ENCODE results near the gene CUTA. TPM values are rescaled to one million over a fixed set of nuclear protein-coding genes. Genes with fewer than 3 reads are reported as not detected.
A peak's percentile ranks its signal among the peaks of the same experiment; 100 is the strongest.

Gene CUTA
- polyA plus RNA-seq, 1 donor: 123 TPM

DNA sequence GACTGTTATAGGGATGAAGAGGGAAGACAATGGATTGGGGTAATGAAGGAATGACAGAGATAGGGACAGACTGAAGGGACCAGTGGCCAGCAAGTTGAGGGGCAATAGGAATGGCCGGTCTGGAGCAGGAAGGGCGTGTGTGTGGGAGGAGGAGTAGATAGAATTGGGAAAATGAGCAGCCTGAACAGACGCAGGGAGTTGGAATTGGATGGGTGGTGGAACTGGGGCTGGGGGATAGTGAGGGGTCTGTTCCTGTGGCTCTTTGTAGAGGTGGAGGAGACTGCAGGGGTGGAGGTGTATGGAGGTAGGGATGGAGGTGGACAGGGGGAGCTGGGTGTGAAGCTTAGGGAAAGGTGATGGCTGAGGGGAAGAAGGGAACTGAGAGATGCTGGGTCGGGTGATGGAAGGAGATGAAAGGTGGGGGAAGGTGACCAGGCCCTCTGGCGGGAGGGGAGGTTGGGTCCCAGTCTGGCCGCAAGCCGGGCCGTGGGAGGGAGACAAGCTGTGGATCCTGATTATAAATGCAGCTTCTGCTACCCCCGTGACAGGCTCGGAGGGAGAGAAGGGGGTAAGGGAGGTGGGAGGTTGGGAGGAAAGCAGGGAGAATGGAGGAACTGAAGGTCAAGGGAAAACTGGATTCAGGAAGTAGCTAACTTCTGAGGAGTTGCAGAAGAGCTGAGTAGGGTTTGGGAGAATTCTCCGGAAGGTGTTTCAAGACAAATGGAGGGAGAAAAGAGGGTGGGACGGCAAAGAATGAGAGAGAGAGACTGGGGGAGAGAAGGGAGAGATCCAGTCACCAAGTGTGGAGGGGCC lies 7.2 kb upstream of the CUTA start:
- DNase-seq (ENCODE audit: low read depth): no peak

- DNase-seq (ENCODE audit: low read depth): no peak
These were observed 5.9 kb upstream of the CUTA start for GRCh38 chr6:33423777-33424176.

DNA sequence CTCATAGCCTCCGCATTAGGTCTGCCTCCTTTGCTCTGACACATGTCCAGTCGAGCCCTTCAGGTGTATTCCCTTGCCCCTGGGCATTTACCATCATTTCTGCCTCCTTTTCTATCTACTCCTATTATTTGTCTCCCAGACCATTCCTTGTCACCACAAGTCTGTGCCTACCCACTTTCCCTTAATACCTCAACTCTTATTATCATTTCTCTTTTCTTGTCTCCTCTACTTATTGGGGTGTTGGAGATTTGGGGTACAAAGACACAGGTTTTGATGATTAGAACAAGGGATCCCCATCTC lies 3.4 kb upstream of the CUTA start:
- DNase-seq (ENCODE audit: low read depth): no peak

DNA sequence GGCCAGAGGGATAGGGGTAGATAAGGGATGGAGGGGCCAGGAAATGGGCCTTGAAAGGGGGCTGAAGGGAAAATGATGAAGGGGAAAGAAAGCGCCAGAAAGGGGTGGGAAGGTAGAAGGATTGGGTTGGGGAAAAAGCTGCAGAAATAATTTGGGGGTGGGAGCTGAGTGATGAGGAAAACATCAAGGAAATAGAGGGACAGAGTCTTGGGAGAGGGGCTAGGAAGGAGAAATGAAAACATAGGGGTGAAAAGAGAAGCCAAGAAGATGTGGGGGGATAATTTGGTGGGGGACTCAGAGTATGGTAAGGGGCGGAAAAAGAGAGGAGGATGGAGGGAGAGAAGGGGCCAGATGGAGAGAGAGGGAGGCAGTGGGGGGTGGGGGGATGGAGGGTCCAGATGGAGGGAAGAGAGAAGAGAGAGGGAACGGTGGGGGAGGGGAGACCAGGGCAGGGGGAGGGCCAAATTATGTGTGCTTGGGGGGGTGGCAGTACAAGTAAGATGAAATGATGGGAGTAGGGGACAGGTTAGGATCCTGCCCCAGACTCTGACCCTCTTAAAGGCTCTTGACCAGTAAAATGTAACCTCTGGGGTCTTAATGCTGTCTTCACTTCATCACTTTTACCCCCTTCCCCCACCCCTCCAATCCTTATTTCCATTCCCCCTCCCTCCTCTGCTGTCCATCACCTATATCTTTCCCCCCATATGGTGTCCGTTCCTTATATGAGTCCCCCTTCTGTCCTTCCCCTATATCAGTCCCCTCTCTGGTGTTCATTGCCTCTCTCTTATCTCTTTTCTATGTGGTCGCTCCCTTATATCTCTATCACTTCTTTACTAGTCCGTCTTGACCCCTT lies 2.8 kb upstream of the CUTA start:
- no peak for DNase-seq (ENCODE audit: low read depth)

DNA sequence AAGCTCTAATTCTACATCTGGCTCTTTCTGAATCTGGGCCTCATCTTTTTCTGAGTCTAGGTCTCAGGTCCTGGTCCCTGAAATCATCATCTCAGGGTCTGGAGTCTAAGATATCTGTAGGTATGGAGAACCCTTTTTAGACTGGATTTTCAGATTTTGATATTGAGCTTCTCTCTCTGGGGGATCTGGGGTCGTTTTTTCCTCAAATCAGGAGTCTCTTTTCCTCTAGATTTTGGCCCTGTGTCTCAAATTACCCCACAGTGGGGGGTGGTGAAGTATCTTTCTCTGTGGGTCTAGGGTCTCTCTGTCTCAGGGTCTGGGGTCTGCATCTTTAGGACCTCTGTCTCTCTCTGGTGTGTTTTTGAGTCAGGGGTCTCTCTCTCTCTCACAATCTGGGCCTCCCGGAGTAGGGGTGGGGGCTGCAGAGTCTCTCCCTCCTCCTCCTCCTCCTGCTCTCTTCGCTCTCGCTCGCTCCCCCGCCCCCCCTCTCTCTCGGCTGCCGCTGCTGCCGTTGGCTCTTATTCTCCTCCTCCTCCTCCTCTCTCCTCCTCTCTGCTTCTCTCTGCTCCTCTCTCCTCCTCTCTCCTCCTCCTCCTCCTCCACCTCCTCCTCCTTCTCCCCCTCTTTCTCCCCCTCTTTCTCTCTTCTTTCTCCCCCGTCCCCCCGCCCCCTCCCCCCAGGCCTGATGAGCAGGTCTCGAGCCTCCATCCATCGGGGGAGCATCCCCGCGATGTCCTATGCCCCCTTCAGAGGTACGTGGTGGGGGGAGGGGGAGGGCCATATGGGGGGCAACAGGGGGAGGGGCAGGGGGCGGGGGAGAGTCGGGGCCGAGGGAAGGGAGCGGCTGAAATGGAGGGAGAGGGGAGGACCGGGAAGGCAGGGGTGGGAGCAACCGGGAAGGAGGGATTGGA lies 1.9 kb upstream of the CUTA start, which contains the start of gene SYNGAP1:
TSS of gene SYNGAP1 (plus strand) at position 486 of the 911 bp plus-strand sequence. CDS start at position 686, 200 bp downstream.
- DNase-seq (ENCODE audit: low read depth): no peak

DNA sequence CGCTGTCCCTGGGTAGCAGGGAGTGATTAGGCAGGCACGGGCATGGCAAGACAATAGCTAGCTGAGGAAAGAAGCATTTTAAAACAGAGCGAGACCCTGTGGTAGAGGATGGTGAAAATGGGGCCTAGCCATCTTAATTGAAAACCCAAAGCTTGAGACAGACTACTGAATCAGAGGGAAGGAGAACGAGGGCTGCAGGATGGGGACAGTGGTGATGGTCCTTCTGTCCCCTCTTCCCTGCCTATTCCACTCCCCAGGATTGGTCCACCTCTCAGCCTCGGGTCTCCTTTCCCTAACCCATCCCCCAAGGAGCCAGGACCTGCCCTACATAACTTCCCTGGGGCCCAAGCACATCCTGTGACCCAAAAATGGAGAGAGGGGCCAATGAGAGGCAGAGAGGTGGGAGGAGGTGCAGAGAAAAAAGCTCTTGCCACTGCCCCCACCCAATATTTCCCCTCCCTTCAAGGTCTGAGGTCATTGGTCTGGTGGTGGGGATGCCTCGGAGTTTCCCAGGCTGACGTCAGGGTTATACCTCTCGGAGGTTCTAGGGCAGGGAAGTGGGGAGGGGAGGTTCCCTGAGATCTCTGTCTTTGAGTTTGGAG lies 884 bp upstream of the CUTA start:
- no peak for DNase-seq (ENCODE audit: low read depth)

DNA sequence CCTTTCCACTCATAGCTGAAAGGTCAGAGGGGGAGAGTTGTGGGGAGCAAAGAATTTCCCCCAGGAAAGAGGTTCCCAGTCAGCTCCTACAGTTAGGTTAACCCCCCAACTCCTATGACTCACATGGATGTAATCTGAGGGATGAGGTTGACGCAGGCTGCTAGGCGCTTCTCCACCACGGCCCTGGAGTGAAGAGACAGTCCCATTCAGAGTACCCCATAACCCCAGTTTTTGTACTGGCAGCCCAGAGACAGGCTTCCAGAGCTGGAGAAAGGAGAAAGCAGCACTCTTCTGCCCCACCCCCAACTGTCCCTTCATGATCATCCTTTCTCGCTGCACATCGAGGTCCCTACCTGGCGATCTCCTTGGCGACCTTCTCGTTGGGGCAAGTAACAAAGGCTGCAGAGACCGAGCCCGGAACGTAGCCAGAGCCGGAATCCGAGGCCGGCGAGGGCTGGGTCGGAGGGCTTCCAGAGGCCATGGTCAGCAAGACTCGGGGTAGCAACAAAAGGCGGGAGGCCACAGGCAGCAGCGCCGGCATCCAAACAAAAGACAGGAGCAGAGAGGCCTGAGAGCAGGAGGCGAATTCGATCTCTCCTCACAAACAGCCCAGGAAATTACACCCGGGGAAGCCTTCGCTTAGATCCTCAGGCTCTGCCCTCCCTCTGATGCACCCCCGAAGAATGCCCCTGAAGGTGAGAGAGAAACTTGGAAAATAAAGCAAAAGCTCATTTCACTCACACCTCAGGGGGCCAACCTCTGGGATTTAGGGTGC lies 592 bp downstream of the CUTA start:
- DNase-seq (ENCODE audit: low read depth): no peak

DNA sequence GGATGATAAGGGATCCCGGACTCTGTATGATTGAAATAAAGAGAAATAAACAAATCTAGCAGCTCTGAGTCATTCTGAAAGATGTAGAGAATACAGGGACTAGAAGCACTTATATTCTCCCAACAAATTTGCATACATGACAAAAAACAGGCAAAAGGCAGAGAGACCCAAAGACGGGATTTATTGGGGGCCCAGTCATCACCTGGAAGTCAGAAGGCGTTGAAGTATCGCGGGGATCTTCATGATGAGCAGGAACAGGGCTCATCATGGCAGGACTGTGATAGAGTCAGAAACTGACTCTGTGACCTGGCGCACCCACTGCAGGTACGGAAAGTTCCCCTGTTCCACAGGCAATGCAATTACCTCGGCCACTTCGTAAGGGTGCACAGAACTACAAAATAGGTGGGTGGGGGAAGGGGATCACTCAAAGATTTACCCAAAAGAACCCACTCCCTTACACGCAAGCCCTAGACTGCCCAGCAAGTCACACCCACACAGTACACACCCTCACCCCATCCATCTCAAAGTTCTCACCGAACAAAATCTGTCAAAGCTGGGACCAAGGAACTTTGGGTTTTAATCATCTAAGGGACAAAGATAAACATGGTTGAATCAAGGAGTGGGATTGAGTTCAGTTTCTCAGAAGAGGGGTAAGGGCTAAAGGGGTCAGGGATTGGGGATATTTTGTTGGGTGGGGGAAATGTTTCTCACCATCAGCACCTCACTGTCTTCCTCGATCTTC lies 1.4 kb downstream of the CUTA start:
- no peak for DNase-seq (ENCODE audit: low read depth)

DNA sequence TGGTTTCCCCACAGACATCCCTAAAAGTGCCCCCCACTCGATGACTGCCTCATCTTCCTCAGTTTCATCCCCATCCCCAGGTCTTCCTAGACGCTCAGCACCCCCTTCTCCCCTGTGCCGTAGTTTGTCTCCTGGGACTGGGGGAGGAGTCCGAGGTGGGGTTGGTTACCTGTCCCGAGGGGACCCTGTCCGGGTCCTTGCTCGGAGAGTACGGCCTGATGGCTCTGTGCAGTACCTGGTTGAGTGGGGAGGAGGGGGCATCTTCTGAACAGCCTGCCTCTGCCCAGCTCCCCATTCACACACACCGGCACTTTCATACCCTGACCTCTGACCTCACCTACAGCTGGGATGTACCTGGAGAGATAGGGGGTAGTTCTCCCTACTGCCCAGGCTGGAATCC lies 2.1 kb downstream of the CUTA start:
- DNase-seq (ENCODE audit: low read depth): no peak

GRCh38 chr6:33414592-33415271 lies 3.2 kb downstream of the CUTA start:
- no peak for DNase-seq (ENCODE audit: low read depth)

DNA sequence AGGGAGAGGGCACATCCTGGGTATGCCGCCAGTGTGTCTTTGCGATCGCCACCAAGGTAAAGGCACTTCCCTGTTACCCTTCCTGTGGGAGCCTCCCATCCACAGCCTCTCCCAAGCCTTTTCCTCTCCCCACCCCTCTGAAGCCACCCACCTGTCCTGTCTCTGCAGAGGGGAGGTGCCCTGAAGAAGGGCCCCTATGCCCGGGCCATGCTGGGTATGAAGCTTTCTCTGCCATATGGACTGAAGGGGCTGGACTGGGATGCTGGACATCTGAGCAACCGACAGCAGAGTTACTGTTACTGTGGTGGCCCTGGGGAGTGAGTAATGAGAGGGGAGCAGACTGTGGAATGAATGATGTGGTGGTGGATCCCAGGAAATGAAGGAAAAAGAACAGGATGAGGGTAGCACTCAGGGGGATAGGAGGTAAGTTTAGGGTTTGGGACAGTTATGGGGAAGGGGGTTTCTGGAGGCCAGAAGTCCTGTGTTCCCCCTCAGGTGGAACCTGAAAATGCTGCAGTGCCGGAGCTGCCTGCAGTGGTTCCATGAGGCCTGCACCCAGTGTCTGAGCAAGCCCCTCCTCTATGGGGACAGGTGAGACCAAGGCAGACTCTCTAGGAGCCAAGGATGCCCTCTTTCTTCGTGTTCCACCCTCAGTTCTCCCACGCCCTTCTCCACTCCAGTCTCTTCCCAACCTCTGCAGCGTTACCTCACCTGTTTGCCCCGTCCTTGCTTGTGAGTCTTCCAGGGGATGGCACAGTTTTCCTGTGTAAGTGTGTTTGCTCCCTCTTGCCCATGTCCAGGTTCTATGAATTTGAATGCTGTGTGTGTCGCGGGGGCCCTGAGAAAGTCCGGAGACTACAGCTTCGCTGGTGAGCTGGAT lies 4.4 kb downstream of the CUTA start:
- DNase-seq (ENCODE audit: low read depth): no peak

GRCh38 chr6:33412140-33413009 lies 5.5 kb downstream of the CUTA start:
- DNase-seq (ENCODE audit: low read depth): no peak

DNA sequence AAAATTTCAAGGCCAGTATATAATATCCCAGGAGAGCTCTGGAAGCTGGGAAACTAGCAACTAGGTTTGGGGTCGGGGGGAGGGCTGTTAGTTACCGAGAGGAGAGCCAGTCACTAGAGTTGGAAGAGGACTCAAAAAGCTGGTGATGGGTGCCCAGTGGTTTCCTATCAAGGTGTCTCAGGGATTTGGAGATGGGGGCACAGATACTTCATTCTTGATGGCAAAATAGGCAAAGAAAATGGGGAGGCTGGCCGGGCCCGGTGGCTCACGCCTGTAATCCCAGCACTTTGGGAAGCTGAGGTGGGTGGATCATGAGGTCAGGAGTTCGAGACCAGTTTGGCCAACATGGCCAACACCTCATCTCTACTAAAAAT lies 6.3 kb downstream of the CUTA start:
- DNase-seq (ENCODE audit: low read depth): no peak

- DNase-seq (ENCODE audit: low read depth): no peak
These were observed 6.9 kb downstream of the CUTA start, which contains the start of gene PHF1 for GRCh38 chr6:33410711-33411631. TSS of gene PHF1 (plus strand) at chr6:33411014. CDS start at chr6:33412264, 1,250 bp downstream.

DNA sequence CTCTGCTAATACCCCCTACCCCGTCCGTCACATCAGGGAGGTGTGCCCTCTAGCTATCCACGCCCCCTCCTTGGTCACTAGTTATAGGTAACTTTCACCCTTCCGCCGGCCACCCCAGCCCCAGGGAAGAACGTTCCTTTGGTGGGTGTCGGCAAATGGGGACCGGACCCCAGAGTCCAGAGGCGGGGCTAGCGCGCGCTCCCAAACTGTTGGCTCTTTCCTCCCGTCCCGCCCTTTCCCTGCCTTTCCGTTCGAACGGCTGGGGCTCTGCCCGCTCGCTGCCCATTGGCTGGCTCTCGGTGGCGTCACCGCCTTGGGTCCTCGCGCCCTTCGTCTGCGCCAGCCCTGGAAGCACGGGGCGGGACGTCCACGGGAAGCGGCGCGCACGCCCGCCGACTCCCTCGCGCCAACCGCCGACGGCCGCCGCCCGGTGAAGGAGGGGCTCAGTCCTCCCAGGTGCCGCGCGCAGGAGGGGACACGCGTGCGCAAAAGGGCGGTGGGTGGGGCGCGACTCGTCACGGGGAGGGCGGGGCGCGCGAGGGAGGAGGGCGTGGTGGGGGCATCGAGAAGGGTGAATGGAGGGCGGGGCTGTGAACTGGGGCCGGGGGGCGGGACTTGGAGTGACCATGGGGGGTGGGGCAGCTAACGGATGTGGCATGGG lies 7.7 kb downstream of the CUTA start:
- DNase-seq (ENCODE audit: low read depth): peak; percentile 82
